Measurements from ENCODE around the gene SPATC1L. TPM values are rescaled to one million over a fixed set of nuclear protein-coding genes. Genes with fewer than 3 reads are reported as not detected.

The SPATC1L gene
- total RNA-seq, 1 experiment from 2014 or later = 36.0 TPM

- Histone ChIP-seq H3K18ac (ENCODE audit: insufficient read length, low read depth, low read length) (no peak overlapping the region), H3K4ac (ENCODE audit: low read depth, low read length) (no peak overlapping the region), H3K9me3 (ENCODE audit: control insufficient read depth, low read depth, low read length) (no peaks in the 10 kb centered on the region), H3K23me2 (ENCODE audit: insufficient read length, low read depth, low read length, poor library complexity, severe bottlenecking) (no peaks in the 10 kb centered on the region), H2BK20ac (ENCODE audit: low read depth, low read length, poor library complexity, severe bottlenecking) (no peak overlapping the region), H2BK5ac (ENCODE audit: insufficient read length, low read length) (no peak overlapping the region), H3K27ac (ENCODE audit: insufficient read length, low read depth, low read length) (no peak overlapping the region), H3K56ac (ENCODE audit: insufficient read length, low read depth, low read length) (no peak overlapping the region), H3T11ph (ENCODE audit: low read length) (no peak overlapping the region), H4K20me1 (ENCODE audit: control insufficient read depth, insufficient read depth, insufficient read length) (no peaks in the 10 kb centered on the region), H4K91ac (ENCODE audit: insufficient read length, low read depth, low read length) (no peak overlapping the region), H2AK5ac (ENCODE audit: insufficient read length, low read length) (no peak overlapping the region), H3K9ac (ENCODE audit: extremely low read depth, insufficient read length, low read length) (no peak overlapping the region), H3K79me2 (ENCODE audit: insufficient read depth, low read length) (no peaks in the 10 kb centered on the region; the same call in 1 of the 2 replicates), H3K27me3 (ENCODE audit: insufficient read depth, low read length) (no peaks in the 10 kb centered on the region), H2AFZ (ENCODE audit: low read length) (no peak overlapping the region), H3K14ac (ENCODE audit: insufficient read depth, low read length) (no peak overlapping the region; the same call in 1 of the 2 replicates), H3K79me1 (ENCODE audit: insufficient read depth, low read depth, low read length, poor library complexity, severe bottlenecking) (peaks cover 3% of the 10 kb centered on the region), H4K5ac (ENCODE audit: insufficient read length, low read depth, low read length) (no peak overlapping the region), H3K4me1 (ENCODE audit: insufficient read depth, low read length) (0 out of 2 replicates have a peak, but pooled peaks cover 3% of the 10 kb centered on the region), H3K4me2 (ENCODE audit: insufficient read depth, insufficient read length, low read length) (no peak overlapping the region), H4K8ac (replicated peaks; ENCODE audit: insufficient read length, low read depth, low read length) (no peak overlapping the region), H2BK15ac (ENCODE audit: low read depth, low read length) (no peak overlapping the region), H2BK120ac (ENCODE audit: low read depth, low read length, poor library complexity, severe bottlenecking) (no peak overlapping the region), H3K23ac (ENCODE audit: insufficient read length, low read depth, low read length) (no peak overlapping the region), H2BK12ac (ENCODE audit: insufficient read length, low read depth, low read length) (no peak overlapping the region)
- Mint-ChIP-seq H3K4me1 (peaks cover 0 to 7% of the 10 kb centered on the region in 2 experiments; a peak in 2 of 4 replicates), H3K27ac (peak overlapping the region in 1 of 3 experiments; percentile 52; a peak in 1 of 7 replicates), H3K9me3 (peaks cover 0 to 2% of the 10 kb centered on the region in 2 experiments; a peak in 1 of 5 replicates), H3K36me3 (ENCODE audit: insufficient read depth in 1 of 3, low read depth in 3 of 3) (peaks cover 5 to 12% (median 11%) of the 10 kb centered on the region in 3 experiments; a peak in 6 of 7 replicates), H3K27me3 (ENCODE audit: low read depth) (no peaks in the 10 kb centered on the region), H3K4me3 (no peak overlapping the region)
- no peak for DNase-seq
- TF ChIP-seq CTCF (conservative IDR thresholded peaks at IDR 0.05) = no peak
- no CpG with 5 or more reads among the region's 8 CpGs for WGBS (ENCODE audit: extremely low coverage, insufficient read length, low lambda C conversion rate)
Observed at GRCh38 chr21:46168659-46169386, 15.4 kb downstream of the SPATC1L start.

Measured in H9 (cell line).